GM12878 (cell line): ENCODE results near the gene FSTL4.

Experiments
- CBFB ChIP-seq: IDR thresholded peaks from 2 replicates; pipeline ENCODE4 v1.6.1; 2016; ENCODE audit warnings: antibody characterized with exemption, low read depth
- CREB1 ChIP-seq: IDR thresholded peaks from 2 replicates; pipeline ENCODE4 v1.6.1; 2012; ENCODE audit warnings: low read depth, mild to moderate bottlenecking, inconsistent platforms
- CTCF ChIP-seq, 3 experiments: IDR thresholded peaks in 2 of 3; conservative IDR thresholded peaks in 1 of 3; 2 replicates each; pipeline ENCODE4 v1.5.1; 2011; ENCODE audit warnings: low read depth in 3 of 3, low read length in 3 of 3, mild to moderate bottlenecking in 3 of 3, control low read depth in 2 of 3, moderate library complexity in 2 of 3, inconsistent platforms in 1 of 3, mixed read lengths in 1 of 3; ENCODE audit not compliant: control insufficient read depth in 2 of 3, insufficient read depth in 1 of 3; ENCODE audit errors: extremely low read depth in 1 of 3
- EZH2 ChIP-seq: IDR thresholded peaks from 2 replicates; pipeline ENCODE4 v1.6.1; 2012; ENCODE audit warnings: low read depth, mild to moderate bottlenecking, control low read depth, inconsistent platforms, low read length, borderline replicate concordance; ENCODE audit not compliant: control insufficient read depth
- MAX ChIP-seq: IDR thresholded peaks from 2 replicates; pipeline ENCODE4 v1.6.1; 2012; ENCODE audit warnings: low read depth, low read length, improper control_type of control experiment
- NFYB ChIP-seq: IDR thresholded peaks from 2 replicates; pipeline ENCODE4 v1.6.1; 2011; ENCODE audit warnings: low read depth, mild to moderate bottlenecking, low read length, improper control_type of control experiment, moderate library complexity; ENCODE audit not compliant: insufficient read depth

GRCh38 chr5:133269691-133270090 is 342.6 kb downstream of the FSTL4 start:
- TF ChIP-seq EZH2 (no peak), CREB1 (no peak), MAX (no peak), NFYB (no peak), CTCF (IDR thresholded peaks at IDR 0.05 in 2 of 3, conservative IDR thresholded peaks at IDR 0.05 in 1 of 3; ENCODE audit: control insufficient read depth in 2 of 3, extremely low read depth in 1 of 3, insufficient read depth in 1 of 3, low read depth in 3 of 3, low read length in 3 of 3) (no peak), CBFB (no peak)
